Glomerular endothelial cell (primary cell): ENCODE measurements around the gene SPINT3. TPM values are rescaled to one million over a fixed set of nuclear protein-coding genes. Genes with fewer than 3 reads are reported as not detected.
"Not testable (repeated sequence)": the region's sequence is repeated elsewhere in the genome, so short reads cannot be mapped to it uniquely, and the experiment has no call there.

Source experiments
- DNase-seq: peaks from one replicate; pipeline ENCODE4 v3.0.0-alpha.2; 2011; ENCODE audit warnings: low read depth, low spot score; ENCODE audit errors: extremely low read depth
- total RNA-seq: library from RNA; depleted of rRNA; stranded (reverse); fragments of >200 nt; gene quantifications from 2 replicates; pipeline ENCODE4 v1.2.3, GENCODE V29; 2015

Gene SPINT3
- total RNA-seq, 1 donor from 2014 or later: not detected

DNA sequence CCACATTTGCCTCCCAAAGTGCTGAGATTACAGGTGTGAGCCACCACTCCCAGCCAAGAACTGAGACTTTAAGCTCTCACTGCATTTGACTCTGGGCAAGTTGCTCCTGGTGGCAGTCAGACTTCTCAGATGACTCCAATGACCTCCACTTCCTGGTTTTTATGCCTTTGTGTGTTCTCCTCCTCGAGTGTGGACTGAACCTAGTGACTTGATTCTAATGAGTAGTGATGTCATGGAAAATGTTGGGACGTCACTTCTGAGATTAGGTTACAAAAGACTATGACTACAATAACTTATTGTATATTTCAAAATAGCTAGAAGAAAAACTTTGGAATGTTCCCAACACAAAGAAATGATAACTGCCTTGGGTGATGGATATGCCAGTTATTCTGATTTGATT is 12.0 kb downstream of the SPINT3 start:
- no peak for DNase-seq

- DNase-seq: no peak
These were observed 12.9 kb downstream of the SPINT3 start for GRCh38 chr20:45502561-45502960.

DNA sequence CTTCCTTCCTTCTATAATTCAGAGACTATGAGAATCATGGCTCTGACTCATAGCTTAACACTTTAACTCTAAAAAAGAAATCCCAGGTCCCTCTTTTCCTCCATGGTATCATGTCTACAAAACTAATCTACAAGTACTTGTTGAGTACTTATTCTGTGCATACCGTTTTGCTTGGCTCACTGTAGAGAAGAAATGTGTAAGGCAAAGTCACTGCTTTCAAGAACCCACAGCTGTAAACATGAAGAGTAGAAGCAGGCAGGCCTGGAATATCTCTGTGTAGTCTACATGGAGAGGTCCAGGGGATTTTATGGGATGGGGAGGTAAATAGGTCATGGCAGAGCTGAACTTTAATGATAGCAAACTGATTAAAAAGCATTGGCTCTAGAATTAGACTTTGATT is 13.8 kb downstream of the SPINT3 start:
- no peak for DNase-seq

GRCh38 chr20:45500022-45500421 is 15.4 kb downstream of the SPINT3 start:
- no peak for DNase-seq

DNA sequence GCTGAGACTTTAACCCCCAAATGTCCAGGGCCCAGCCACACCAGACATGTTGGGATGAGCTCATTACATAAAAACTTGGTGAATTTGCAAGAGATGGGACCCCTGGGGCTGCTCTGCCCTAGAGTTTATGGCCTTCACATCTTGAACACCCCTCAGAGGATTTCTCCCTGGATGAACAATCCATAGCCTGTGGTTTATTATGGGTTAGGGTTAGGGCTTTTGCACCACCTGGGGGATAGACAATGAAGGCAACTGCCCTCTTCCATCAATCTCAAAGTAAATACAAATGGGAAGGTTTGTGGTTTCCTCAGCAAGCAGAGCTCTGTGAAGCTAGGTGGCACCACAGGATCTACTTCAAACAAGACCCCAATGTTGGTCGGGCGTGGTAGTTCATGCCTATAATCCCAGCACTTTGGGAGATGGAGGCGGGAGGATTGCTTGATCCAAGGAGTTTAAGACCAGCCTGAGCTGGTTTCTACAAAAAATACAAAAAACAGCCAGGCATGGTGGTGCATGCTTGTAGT is 17.4 kb downstream of the SPINT3 start:
- no peak for DNase-seq

DNA sequence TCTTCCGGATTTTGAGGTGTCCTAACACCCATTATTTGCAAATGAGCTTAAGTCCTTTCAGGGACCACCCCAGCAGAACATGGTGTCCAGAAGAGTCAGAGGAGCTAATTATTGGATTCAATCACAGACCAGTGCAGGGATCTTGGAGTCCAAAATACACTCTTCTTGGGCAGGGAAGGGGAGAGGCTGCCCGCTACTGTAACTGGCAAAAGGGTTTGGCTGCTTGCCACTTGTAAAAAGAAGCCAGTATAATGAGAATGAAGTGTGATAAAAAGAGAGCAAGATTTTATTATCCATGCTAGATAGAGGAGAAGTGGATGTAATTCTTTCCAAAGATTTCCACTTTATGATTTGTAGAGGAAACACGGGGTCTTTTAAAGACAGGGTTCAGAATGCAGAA is 19.3 kb downstream of the SPINT3 start:
- DNase-seq: no peak

DNA sequence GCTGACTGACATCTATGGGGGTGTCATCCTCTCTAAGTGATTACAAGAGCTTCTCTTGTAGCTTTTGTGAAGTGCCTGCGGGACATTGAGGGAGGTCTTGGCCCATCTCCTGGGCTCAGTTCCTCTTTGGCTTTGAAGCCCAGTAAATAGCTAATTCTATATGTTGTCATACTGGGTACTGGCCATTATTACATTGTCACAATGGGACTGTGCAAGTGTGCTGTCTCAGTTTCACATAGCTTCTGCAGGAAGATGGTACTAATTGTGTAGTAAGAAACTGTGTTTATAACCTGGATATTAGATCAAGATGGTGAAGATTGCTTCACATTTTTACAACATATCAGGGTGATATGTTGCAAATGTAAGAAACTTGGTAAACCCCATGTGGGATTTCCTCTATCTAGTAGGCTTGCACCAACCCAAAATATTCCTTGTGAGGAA is 19.9 kb downstream of the SPINT3 start:
- DNase-seq: no peak

DNA sequence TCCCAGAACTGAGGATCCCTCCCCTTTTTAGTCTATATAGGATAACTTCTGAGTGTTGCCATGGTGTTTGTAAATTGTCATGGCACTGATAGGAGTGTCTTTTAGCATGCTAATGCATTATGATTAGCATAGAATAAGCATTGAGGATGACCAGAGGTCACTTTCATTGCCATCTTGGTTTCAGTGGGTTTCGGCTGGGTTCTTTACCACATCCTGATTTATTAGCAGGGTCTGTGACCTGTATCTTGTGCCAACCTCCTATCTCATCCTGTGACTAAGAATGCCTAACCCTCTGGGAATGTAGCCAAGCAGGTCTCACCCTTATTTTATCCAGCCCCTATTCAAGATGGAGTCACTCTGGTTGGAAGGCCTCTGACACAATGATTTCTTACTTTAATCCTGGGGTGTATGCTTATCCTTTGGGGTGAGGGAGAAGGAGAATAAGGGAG is 26.3 kb downstream of the SPINT3 start:
- DNase-seq: no peak

- no peak for DNase-seq
These were observed 28.2 kb downstream of the SPINT3 start for GRCh38 chr20:45487231-45487635.

GRCh38 chr20:45485388-45485787 is 30.0 kb downstream of the SPINT3 start:
- no peak for DNase-seq

DNA sequence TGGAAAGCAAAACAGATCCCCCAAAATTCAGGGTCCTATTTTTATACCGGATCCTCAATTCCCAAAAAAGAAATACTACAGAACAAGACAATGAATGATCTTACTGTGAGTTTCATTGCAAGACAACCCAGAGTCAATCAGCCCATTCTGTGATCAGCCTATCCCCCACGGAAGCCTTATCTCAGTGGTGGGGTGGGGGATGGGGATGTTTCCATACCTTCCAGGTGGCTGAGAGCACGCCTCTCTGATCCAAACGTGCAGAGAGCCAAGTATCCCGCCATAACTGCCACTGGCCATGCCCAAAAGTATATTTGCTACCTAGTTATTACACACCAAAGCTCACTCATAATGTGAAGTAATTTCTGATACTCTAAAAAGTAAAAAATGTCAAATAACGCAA is 30.7 kb downstream of the SPINT3 start:
- no peak for DNase-seq

GRCh38 chr20:45479822-45480221 is 35.6 kb downstream of the SPINT3 start:
- DNase-seq: no peak

- not testable (repeated sequence) for DNase-seq
These were observed 37.8 kb downstream of the SPINT3 start for GRCh38 chr20:45477530-45478148.

GRCh38 chr20:45472286-45472685 is 43.1 kb downstream of the SPINT3 start:
- DNase-seq: not testable (repeated sequence)

GRCh38 chr20:45470937-45471336 is 44.5 kb downstream of the SPINT3 start:
- DNase-seq: no peak

GRCh38 chr20:45470262-45470931 is 45.0 kb downstream of the SPINT3 start:
- no peak for DNase-seq

DNA sequence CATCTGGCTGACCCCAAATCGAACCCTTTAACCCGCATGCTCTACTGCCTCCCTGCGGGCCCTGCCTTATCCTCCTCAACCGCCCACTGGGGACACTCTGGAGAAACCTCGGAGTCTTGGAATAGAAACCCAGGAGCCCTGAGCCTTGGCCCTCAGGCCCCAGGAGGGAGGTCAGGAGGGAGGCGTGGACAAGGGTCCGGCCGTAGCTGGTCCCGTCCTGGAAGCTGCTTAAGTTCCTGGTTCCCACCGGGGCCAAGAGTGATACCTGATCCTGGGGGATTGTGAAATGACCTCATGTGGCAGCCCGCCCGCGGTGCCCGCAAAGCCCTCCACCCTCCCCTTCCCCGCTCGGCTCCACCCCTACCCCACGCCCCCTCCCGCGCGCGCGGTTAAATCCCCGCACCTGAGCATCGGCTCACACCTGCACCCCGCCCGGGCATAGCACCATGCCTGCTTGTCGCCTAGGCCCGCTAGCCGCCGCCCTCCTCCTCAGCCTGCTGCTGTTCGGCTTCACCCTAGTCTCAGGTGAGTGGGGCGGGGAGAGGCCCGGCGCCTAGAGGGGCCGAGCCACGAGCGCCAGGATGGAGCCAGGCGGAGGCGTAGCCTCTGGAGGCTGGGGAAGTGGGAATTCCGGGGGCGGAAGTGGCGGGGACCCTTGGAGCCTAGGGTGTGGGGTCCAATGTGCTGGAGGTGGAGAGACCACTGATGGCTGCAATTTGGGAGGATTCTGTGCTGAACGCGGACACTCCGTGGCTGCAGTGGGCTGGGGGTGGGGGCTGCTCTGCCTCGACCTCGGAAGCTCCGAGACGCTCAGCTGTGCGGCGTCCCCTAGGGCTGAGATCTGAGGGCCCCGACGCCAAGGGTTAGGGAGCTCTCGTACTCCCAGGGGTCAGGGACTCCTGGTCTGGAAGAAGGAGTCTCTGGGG is 45.8 kb downstream of the SPINT3 start, which contains the start of gene WFDC2:
Gene WFDC2 (plus strand): TSS at position 418 of the 926 bp plus-strand sequence. CDS start 29 bp downstream, at position 447.
- no peak for DNase-seq

- DNase-seq: no peak
These were observed 47.6 kb downstream of the SPINT3 start for GRCh38 chr20:45467861-45468260.

DNA sequence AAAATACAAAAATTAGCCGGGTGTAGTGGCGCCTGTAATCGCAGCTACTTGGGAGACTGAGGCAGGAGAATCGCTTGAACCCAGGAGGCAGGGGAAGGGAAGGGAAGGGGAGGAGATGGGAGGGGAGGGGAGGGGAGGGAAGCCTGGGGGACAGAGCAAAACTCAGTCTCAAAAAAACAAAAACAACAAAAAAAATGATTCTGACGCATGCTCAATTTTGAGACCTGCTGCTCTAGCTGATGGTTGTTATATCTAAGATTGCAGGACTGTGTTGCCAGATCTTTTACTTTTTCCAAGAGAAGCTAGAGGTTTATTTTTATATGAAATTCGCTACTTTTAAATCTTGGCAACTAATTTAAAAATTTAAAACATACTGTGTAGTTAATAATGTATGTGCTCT is 48.2 kb downstream of the SPINT3 start:
- DNase-seq: no peak

DNA sequence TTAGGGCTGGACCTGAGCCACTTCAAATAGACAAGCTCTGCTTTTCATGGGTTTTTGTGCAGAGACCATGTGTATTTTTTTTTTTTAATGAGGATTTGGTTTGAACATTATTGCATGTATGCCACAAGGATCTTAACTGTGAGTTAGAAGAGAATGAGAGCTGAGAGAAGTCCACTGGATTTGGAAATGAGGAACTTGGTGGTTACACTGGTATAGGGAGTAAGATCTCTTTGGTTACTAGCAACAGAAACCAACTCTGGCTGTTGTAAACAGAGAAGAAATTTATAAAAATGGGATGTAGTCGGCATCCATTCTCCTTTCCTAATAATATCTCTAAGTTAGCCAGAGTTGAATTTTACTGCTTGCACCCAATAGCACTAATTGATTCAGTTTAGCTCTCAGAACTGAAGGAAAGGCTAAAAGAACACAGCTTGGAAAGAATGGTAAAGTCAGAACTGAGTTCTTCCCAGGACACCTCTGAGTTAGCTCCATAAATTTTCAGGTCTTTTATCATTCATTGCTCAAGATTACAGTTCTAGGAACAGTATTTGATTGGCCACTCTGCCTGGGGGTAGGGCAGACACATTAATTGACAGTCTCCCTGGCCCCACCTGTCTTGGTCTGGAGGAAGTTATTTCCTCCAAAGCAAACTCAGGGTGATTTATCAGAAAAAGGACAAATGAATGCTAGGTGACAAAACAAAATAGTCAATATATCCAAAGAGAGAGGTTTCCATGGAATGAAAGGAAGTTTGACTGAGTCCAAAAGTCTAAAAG is 49.7 kb downstream of the SPINT3 start:
- no peak for DNase-seq
